CD4-positive, alpha-beta T cell treated with Interleukin-2 at 100 ng/mL for 4 hours (primary cell): Measurements from ENCODE around the gene NHLRC4.

Experiments
- DNase-seq: peaks from one replicate; pipeline ENCODE4 v3.0.0-alpha.2; 2020; ENCODE audit warnings: low spot score

Gene NHLRC4

DNA sequence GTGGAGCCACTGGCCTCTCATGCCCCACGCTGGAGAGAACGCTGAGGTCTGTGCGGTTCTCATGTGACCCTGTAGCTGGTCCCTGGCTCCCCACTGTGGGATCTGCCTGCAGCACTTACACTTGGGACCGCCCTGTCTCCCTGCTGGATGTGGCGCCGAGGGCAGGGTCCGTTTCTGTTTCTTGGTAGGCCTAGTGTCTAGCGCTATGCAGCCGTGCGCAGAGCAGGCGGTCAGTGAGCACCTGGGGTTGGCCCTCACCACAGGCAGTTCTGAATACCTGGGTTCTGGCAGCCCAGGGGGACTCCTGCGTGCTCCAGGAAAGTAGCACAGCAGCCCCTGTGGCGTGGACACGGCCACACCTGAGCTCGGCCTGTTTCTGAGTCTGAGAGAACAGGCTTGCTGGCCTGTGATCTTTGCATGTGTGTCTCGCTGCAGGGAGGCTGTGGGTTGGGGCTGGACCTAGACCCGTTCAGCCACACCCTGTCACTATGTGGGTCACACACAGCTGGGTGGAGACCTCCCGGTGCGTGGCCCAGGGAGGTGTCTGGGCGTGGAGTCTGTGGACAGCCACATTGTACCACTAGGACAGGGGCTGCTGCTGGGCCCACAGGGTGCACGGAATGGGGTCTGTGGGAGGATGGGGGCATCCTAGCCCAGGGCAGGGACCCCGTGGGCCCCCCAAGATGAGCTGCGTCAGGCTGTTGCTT lies 36.5 kb upstream of the NHLRC4 start:
- no peak for DNase-seq

DNA sequence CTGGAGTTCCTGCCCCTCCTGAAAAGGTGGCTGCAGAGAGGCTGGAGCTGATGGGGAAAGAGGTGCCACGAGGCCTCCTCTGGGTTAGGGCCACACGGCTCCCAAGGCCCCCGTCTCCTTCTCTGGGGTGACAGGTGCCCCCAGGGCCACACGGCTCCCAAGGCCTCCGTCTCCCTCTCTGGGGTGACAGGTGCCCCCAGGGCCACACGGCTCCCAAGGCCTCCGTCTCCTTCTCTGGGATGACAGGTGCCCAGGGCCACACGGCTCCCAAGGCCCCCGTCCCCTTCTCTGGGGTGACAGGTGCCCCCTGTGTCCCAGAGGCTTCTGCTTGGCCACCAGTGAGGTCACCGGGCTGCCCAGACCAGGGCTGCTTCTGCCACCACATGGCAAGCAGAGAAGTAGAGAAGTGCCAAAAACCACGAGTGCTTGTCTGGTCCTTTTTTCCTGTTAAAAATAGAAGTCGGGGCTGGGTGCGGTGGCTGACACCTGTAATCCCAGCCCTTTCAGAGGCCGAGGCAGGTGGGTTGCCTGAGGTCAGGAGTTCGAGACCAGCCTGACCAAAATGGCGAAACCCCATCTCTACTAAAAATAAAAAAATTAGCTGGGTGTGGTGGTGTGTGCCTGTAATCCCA lies 35.2 kb upstream of the NHLRC4 start:
- no peak for DNase-seq

DNA sequence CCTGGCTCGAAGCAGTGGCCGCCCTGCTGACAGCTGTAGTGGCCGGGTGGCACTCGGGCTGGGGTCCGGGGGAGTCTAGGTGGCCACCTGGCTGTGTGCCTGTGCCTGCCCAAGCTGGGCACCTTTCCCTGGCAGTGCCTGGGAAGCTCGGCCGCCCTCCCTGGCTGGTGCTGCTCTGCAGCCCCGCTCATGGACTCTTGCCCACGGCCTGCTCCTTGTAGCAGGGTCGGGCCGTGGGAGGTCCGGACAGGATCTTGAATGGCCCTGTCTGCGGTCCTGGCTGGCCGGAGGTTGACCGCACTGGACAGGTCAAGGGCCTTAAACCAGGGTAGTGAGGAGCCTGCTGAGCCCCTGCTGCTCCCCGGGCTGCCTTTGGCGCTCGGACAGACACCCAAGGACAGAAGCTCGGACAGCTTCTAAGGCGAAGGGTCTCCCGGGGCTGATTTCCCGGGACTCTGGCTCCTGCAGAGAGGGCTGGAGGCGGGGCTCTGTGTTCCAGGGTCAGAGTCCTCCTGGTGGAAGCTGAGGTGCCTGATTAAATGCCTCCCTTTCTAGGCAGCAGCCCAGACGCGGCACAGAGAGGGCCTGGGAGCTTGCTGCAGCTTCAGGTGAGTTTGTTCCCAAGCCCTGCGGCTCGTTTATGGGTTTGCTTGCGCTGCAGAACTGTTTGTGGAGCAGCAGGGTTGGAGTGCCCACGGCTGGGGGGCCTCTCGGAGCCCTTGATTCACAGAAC lies 33.2 kb upstream of the NHLRC4 start:
- DNase-seq: no peak

DNA sequence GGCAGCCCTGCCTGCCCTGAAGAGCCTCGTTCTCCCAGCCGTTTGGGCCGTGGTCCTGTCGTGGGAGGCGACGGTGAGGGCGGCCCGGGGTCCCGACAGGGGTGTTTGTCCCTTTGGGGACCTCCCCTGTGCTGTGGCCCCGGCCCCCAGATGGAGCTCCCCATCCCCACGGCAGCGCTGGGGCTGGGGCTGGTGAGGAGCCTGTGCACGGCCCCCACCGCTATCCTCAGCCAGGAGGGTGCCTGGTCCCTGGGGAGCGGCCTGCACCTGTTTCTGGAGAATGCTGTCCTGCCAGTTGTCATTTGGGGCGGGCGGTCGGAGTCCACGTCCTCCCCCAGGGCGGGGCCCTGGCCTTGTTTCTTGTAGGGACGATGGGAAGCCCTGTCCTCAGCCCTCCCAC lies 32.7 kb upstream of the NHLRC4 start:
- DNase-seq: no peak

DNA sequence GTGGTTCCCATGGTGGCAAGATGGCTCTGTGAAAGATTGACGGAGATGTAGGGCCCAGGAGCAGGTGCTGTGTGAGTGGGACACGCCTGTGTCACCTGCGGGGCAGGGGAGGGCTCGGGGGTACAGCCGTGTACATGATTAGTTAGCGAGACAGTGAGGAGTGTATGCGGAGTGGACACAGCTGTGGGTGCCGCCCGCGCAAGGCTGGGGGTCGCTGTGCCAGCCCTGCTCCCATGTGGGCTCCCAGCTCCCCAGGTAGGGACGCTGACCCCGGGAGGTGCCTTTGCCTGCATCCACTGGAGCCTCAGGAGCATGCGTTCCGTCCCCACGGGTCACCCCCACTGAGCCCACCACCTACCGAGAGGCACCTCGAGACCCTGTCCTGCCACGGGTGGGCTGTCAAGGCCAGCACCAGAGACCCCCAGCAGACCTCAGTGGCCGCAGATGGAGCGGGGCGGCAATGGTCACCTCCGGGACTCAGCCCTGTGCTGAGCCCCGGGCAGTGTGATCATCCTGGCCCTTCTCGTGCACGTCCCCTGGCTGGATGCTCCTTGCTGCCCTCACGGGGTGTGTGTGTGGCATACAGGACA lies 31.9 kb upstream of the NHLRC4 start:
- no peak for DNase-seq

DNA sequence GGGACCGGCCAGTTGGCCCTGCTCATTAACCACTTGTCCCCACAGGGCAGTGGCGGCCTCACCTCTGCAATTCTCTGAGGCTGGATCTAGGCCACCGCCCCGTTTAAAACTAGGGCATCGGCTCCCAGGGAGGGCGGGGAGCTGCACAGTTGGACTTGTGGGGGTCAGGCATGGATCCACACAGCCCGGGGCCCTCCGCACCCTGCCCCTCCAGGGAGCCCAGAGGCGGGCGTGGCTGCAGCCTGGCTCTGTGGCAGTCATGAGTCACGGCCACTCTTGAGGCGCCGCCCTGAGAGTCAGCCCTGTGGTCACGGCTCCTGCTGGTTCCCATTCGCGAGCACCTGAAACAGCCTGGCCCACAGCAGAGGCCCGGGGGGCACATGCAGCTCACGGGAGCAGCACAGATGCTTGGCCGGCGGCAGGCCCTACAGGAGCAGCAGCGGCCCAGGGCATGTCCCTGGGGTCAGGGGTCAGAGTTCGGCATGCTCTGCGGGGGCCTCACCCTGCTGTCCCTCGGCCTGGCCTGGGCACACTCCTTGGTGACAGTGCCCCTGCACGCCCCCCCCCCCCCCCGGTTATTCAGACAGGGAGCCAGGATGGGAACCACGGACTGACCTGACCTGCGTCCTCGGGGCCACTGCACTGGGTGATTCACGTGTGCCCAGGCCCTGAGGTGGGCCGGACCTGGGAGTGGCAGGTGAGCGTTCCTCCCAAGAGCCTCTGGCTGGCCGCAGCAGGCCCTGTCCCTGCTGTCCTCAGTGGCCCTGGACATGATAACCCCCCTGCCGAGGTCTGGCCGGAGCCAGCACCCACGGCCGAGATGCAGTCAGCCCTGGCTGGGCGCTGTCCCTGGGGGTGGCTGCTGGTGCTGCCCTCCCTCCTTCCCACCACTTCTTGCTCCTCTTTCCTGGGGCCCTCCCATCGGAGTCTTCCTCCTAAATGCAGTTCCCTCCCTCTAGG lies 31.1 kb upstream of the NHLRC4 start:
- DNase-seq: no peak

DNA sequence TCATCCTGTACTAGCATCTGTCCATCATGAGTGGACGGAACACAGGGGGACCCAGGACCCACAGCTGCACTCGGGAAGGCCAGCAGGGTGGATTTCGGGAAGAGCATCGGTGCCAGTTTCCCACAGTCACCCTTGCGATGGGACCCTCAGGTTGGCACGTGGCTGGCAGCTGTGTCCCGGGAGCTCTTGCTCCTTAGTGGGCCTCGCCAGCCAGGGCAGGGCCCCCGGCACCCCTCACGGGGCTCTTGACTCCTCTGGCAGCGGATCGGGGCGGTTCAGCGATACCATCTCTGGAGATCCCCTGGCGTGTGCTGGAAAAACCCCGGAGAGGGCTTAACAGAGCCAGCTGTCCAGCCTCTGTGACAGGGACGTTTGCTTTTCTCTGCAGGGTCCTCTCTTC lies 30.1 kb upstream of the NHLRC4 start:
- DNase-seq: no peak

DNA sequence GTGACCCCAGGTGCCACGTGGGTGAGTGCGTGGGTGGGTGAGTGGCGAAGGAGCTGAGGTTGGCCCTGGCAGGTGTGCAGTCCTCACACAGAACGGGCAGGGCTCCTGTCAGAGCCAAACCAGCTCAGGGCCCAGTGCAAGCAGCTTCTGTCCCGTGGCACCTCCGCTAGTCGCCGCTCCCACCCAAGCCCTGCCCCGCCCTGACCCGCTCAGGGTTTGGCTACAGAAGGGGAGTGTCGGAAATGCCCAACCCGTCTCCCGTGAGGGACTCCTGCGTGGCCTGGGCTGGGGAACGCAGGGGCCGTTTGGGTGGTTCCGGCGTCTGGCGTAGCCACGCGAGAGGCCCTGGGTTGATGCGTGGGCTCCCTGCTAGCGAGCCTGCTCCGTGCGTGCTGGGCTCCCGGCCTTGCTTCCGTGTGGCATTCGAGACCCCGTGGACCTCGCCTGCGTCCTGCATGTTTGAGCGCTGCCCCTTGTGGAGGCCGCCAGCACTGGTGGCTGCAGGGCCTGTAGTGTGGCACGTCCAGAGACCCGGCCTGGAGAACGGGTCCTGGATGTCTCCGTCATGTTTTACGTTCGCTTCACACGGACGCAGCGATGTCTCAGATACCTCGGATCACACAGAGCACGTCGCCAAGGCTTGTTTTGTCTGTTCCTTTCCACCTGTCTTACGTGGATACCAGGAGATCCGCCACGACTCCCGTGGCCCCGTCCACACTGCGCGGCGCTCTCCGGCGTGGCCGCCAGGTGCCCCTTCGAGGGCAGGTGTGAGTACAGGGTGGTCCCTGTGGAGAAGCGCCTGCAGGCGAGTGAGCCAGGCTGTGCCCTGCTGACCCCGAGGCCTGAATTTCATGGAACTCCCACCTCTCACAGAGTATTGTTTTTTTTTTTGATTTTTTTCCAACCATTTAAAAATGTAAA lies 29.1 kb upstream of the NHLRC4 start:
- no peak for DNase-seq

DNA sequence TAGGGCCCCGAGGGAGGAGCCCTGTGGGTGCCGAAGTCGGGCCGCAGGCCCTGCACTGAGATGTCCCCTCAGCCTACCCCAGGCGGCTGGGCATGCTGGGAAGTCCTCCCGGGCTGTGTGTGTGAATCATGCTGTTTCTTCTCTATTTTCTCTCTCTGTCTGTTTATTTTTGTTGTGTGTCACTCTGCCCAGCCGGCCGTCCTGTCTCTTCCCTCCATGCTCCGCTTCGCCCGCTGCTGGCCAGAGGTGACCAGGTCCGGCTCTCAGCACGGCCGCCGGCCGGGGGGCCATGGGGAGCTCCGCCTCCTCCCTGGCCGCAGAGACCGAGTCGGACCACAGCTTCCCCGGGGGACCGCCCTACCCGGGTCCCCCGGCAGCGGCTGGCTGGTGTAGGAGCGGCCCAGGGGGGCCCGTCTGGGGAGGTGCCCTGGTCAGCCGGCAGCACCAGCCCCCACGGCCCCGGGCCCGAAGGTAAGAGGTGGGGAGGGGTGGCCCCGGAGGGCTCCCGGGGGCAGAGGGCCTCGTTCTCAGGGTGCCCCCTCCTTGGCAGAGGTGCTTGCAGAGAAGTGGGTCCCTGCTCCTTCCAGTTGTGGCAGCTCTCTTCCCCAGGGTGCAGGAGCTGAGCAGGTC lies 26.8 kb upstream of the NHLRC4 start:
- DNase-seq: no peak

DNA sequence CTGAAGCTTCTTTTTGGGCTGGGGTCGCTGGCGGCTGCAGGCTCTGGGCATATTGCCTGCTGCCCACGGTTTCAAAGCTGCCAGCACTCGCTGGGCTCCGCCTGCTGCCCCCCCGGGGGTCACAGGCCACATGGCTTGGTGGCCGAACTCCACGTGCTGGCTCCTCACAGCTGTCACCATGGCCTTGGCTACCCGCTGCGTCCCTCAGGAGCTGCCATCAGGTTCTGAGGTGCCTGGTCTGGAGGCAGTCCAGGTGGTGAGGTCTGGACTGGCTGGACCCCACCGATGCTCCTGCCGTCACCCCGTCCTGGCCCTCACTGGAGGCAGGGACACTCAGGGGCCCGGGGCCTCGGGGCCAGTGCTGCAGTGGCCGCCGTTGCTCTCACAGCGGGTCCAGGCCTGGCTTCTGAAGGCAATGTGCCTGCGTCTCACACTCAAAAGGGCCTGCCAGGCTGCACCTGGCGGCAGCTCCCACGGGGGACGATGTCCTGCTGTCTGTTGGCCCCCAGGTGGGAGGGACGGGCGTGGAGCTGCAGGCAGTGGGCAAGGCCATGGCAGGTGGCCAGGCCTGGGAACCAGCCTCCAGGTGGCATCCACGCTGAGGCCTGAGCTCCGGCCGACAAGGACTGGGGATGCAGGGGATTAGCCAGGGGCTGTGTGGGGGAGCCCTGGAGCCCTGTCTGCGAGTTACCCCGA lies 26.0 kb upstream of the NHLRC4 start:
- no peak for DNase-seq

DNA sequence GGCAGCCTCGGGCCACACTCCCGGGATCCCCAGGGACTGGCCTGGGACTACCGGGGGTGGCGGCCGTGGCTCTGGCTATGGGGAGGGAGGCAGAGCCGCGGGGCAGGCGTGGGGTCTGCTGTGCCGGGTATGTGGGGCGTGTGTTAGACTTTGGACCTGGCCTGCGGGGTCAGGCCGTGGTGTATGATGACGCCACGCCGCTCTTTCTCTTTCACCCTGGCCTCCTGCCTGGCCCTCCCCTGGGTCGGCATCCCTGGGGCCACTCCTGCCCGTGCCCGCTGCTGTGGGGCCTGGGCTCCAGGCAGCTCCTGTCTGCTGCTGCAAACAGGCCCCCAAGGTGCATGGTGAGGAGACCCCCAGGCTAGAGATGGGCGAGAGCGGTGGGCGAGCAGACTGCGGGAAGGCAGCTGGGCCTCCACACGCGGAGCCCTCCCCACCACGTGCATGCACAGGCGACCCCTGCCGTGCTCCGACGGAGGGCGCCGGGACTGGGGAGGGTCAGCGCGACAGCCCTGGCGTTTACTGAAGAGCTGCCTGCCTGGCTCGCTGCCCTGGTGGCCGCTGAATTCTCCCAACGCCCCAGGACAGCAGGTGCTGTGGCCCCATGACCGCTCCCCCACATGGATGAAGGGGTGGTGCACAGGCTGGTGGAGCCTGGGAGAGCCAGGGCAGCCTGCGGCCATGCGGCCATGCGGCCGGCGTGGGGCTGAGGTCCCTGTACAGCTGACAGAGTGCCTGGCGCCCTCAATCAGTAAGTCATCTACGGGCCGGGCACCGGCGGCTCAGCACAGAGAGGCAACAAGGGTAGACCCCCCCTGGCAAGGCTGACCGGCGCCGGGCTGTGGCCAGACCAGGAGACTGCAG lies 23.3 kb upstream of the NHLRC4 start:
- no peak for DNase-seq

DNA sequence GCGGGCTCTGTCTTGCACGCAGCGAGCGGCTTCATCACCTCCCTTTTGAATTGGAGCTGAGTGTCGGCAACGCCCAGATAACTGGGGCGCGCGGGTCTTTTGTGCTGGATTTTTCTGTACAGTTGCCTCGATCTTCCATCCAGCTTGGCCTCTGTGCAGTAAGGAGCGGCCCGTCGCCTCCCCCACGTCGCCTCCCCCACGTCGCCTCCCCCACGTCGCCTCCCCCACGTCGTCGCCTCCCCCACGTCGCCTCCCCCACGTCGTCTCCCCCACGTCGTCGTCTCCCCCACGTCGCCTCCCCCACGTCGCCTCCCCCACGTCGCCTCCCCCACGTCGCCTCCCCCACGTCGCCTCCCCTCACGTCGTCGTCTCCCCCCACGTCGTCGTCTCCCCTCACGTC lies 22.3 kb upstream of the NHLRC4 start:
- DNase-seq: no peak

DNA sequence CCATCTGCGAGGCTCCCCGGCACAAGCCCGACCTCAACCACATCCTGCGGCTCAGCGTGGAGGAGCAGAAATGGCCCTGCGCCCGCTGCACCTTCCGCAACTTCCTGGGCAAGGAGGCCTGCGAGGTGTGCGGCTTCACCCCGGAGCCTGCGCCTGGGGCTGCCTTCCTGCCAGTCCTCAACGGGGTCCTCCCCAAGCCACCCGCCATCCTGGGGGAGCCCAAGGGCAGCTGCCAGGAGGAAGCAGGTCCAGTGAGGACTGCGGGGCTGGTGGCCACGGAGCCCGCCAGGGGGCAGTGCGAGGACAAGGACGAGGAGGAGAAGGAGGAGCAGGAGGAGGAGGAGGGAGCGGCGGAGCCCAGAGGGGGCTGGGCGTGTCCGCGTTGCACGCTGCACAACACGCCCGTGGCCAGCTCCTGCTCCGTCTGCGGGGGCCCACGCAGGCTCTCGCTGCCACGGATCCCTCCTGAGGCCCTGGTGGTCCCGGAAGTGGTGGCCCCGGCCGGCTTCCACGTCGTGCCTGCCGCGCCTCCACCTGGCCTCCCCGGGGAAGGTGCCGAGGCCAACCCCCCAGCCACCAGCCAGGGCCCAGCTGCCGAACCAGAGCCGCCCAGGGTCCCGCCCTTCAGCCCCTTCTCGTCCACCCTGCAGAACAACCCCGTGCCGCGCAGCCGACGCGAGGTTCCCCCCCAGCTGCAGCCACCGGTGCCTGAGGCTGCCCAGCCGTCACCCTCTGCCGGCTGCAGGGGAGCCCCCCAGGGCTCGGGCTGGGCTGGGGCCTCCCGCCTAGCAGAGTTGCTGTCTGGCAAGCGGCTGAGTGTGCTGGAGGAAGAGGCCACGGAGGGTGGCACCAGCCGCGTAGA lies 19.7 kb upstream of the NHLRC4 start:
- peak; percentile 35 for DNase-seq

DNA sequence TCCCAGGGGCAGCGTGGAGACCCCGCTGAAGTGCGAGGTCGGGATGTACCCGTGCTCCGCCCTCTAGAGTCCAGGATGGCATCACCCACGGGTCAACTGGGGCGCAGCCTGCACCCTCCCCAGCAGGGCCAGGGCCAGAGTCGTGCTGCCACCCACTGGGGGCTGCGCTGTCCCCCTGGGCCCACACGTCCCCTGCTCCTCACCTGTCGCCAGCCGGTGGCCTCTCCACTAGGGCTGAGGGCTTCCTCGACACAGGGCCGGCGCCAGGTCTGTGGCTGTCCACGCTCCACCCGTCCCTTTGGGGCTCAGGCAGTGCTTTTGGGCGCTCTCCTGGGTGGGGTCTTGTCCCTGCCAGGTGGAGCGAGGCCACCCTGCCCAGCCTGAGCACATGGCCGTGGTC lies 18.2 kb upstream of the NHLRC4 start:
- no peak for DNase-seq

DNA sequence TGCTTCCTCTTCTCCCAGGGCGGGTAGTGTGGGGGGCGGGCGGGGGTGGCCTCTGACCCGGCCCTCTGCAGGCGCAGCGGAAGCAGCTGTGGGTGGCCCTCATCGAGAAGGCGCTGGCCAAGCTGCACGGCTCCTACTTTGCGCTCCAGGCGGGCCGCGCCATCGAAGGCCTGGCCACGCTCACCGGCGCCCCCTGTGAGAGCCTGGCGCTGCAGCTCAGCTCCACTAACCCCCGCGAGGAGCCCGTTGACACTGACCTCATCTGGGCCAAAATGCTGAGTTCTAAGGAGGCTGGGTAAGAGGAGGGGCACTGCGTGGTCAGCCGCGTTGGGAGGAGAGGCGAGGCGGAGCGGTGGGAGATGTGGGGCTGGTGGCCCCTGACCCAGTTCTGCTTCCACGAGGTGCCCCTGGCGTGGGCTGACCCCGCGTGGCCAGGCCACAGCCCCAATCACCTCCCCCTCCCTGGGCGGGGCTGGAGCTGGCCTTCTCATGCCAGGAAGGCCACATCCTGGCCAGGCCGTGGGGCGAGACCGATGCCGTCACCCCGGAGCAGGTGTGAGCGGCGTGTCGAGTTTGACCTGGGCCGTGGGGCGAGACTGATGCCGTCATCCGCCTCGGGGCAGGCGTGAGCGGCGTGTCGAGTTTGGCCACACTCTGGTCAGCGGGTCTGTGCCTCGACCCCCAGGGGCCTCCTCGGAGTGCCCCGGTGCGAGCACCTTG lies 17.1 kb upstream of the NHLRC4 start:
- no peak for DNase-seq

DNA sequence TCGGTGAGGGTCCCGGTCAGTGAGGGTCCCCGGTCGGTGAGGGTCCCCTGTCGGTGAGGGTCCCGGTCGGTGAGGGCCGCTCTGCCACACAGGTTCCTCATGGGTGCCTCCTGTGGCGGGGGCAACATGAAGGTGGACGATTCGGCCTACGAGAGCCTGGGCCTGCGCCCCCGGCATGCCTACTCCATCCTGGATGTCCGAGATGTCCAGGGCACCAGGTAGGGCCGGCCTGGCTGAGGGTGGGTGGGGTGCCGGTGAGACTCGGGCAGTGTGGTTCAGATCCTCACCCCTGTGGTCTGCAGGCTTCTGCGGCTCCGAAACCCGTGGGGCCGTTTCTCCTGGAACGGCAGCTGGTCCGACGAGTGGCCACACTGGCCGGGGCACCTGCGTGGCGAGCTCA lies 15.6 kb upstream of the NHLRC4 start:
- DNase-seq: no peak

DNA sequence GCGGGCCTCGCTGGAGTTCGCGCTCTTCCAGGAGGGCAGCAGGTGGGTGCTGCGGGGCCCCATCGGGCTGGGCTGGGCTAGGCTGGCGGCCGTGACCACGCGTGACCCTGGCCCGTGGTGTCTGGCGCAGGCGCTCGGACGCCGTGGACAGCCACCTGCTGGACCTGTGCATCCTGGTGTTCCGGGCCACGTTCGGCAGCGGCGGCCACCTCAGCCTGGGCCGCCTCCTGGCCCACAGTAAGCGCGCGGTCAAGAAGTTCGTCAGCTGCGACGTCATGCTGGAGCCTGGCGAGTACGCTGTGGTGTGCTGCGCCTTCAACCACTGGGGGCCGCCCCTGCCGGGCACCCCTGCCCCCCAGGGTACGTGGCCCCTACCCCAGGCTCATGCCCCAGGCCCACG lies 14.6 kb upstream of the NHLRC4 start:
- no peak for DNase-seq
